GM19351 (cell line): ENCODE data around the gene SLC2A13.
"Not testable (repeated sequence)": the region's sequence is repeated elsewhere in the genome, so short reads cannot be mapped to it uniquely, and the experiment has no call there.

ENCODE experiments used
- ATAC-seq: cut with Tn5 transposase; IDR thresholded peaks from one replicate; pipeline ENCODE4 v1.9.1; 2021; ENCODE audit warnings: mild to moderate bottlenecking, moderate library complexity; ENCODE audit not compliant: unreplicated experiment

The SLC2A13 gene

GRCh38 chr12:39935839-39936238 is 170.0 kb downstream of the SLC2A13 start:
- no peak for ATAC-seq

GRCh38 chr12:39935275-39935674 is 170.6 kb downstream of the SLC2A13 start:
- ATAC-seq: no peak

GRCh38 chr12:39931857-39932256 is 174.0 kb downstream of the SLC2A13 start:
- ATAC-seq: no peak

GRCh38 chr12:39931231-39931630 is 174.7 kb downstream of the SLC2A13 start:
- ATAC-seq: no peak

GRCh38 chr12:39930101-39930500 is 175.8 kb downstream of the SLC2A13 start:
- no peak for ATAC-seq

- no peak for ATAC-seq
Observed at GRCh38 chr12:39928181-39928899, 177.5 kb downstream of the SLC2A13 start.

- ATAC-seq: no peak
Observed at GRCh38 chr12:39923364-39923763, 182.5 kb downstream of the SLC2A13 start.

- not testable (repeated sequence) for ATAC-seq
Observed at GRCh38 chr12:39922598-39922997, 183.3 kb downstream of the SLC2A13 start.

- ATAC-seq: no peak
Observed at GRCh38 chr12:39920647-39921046, 185.2 kb downstream of the SLC2A13 start.

GRCh38 chr12:39920222-39920621 is 185.7 kb downstream of the SLC2A13 start:
- ATAC-seq: no peak

- no peak for ATAC-seq
Observed at GRCh38 chr12:39919790-39920189, 186.1 kb downstream of the SLC2A13 start.

- ATAC-seq: no peak
Observed at GRCh38 chr12:39915249-39915648, 190.6 kb downstream of the SLC2A13 start.

- ATAC-seq: no peak
Observed at GRCh38 chr12:39912211-39912980, 193.5 kb downstream of the SLC2A13 start.

- no peak for ATAC-seq
Observed at GRCh38 chr12:39906237-39906636, 199.6 kb downstream of the SLC2A13 start.

GRCh38 chr12:39905152-39905551 is 200.7 kb downstream of the SLC2A13 start:
- no peak for ATAC-seq

- ATAC-seq: no peak
Observed at GRCh38 chr12:39902821-39903220, 203.1 kb downstream of the SLC2A13 start.

GRCh38 chr12:39897315-39897714 is 208.6 kb downstream of the SLC2A13 start:
- no peak for ATAC-seq

GRCh38 chr12:39893388-39893787 is 212.5 kb downstream of the SLC2A13 start:
- ATAC-seq: not testable (repeated sequence)

- ATAC-seq: no peak
Observed at GRCh38 chr12:39892146-39892545, 213.7 kb downstream of the SLC2A13 start.

GRCh38 chr12:39887856-39888255 is 218.0 kb downstream of the SLC2A13 start:
- ATAC-seq: no peak

GRCh38 chr12:39886106-39886505 is 219.8 kb downstream of the SLC2A13 start:
- ATAC-seq: no peak

- no peak for ATAC-seq
Observed at GRCh38 chr12:39884616-39885125, 221.2 kb downstream of the SLC2A13 start.
